HG02884 (cell line): ENCODE data around the gene MEIOB.
"Not testable (repeated sequence)": the region's sequence is repeated elsewhere in the genome, so short reads cannot be mapped to it uniquely, and the experiment has no call there.

Experiments
- ATAC-seq: cut with Tn5 transposase; IDR thresholded peaks from one replicate; pipeline ENCODE4 v1.9.1; 2021; ENCODE audit warnings: mild to moderate bottlenecking, moderate library complexity; ENCODE audit not compliant: unreplicated experiment

Gene MEIOB

DNA sequence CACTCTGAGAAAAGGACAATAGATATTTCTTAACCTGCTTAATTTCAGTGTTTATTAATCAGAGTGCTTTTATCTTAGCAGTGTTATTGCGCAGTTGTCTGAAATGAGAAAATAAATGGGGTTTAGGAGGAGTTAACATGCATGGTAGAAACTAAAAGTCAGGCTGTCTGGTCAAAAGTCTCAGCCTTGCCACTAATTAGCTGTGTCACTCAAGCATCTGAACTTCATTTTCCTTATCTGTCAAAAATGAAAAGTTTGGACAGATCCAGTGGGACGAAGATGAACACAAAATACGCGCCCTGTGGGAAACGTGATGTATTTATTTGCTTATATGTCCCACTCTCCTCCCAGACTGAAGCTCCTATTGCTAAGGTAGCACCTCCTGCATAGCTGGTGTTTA lies 6.3 kb upstream of the MEIOB start:
- ATAC-seq: no peak

- no peak for ATAC-seq
Measured at GRCh38 chr16:1877804-1878203, 5.8 kb upstream of the MEIOB start.

- ATAC-seq: no peak
Measured at GRCh38 chr16:1877089-1877488, 5.1 kb upstream of the MEIOB start.

- no peak for ATAC-seq
Measured at GRCh38 chr16:1876468-1876867, 4.5 kb upstream of the MEIOB start.

DNA sequence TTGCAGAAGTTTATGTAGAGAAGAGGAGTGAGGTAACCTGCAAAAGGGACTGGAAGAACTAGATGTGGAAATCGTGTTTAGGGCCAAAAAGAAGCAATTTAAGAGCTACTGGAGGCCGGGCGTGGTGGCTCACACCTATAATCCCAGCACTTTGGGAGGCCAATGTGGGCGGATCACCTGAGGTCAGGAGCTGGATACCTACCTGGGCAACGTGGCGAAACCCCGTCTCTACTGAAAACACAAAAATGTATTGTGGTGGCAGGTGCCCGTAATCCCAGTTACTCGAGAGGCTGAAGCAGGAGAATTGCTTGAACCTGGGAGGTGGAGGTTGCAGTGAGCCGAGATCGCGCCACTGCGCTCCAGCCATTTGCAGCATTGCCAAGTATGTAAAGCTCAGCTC lies 4.1 kb upstream of the MEIOB start:
- not testable (repeated sequence) for ATAC-seq

GRCh38 chr16:1874854-1875253 lies 2.9 kb upstream of the MEIOB start:
- ATAC-seq: no peak

GRCh38 chr16:1870365-1871082 lies 1.4 kb downstream of the MEIOB start:
- ATAC-seq: no peak

DNA sequence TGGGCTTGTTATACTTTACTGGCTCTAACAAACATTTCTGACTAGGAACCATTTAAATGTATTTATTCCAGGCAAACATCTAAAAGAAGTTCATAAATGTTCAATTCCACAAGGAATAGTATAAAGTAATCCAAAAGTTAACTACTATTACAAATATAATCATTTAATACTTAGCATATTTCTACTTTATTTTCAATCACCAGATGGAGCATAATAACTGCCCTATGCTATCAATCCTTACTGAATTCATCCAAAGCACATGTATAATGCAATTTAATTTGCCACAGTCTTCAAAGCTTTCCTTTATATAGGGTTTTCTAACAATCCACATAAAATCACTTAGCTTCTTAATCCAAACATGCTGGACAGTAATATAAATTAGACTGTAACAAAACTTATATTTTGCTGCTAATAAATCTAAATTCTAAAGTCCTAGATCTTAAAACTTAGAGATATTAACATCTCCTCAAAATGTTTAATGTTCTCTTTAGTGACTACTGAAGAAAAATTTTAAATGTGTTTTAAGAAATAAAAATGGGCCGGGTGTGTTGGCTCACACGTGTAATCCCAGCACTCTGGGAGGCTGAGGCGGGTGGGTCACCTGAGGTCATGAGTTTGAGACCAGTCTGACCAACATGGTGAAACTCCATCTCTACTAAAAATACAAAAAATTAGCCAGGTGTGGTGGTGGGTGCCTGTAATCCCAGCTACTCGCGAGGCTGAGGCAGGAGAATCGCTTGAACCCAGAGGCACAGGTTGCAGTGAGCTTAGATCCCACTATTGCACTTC lies 5.9 kb downstream of the MEIOB start:
- ATAC-seq: no peak

GRCh38 chr16:1863681-1864460 lies 8.1 kb downstream of the MEIOB start:
- no peak for ATAC-seq

DNA sequence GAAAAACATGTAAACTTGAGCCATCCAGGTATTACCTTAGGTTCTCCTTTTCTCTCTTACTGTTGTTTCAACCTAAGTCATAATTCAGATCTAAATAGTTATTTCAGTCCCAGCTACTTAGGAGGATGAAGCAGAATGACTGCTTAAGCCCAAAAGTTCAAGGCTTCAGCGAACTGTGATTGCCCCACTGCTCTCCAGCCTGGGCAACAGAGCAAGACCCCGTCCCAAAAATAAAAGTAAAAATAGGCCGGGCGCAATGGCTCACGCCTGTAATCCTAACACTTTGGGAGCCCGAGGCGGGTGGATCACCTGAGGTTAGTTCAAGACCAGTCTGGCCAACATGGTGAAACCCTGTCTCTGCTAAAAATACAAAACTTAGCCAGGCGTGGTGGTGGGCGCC lies 9.6 kb downstream of the MEIOB start:
- no peak for ATAC-seq

DNA sequence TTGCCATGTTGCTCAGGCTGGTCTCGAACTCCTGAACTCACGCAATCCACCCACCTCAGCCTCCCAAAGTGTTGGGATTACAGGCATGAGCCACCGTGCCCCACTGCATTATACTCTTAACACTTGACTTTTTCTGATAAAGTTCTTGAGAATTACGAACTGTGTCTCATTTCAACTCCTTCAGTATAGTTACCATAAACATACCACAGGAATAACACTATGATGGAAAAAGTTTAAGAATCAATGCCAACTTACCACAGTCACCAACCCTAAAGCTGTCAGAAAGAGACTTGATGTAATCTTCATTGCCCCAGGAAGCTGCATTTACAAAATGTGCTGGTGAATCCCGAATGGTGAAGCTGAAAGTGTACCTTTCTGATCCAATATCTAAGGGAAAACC lies 10.2 kb downstream of the MEIOB start:
- ATAC-seq: no peak

DNA sequence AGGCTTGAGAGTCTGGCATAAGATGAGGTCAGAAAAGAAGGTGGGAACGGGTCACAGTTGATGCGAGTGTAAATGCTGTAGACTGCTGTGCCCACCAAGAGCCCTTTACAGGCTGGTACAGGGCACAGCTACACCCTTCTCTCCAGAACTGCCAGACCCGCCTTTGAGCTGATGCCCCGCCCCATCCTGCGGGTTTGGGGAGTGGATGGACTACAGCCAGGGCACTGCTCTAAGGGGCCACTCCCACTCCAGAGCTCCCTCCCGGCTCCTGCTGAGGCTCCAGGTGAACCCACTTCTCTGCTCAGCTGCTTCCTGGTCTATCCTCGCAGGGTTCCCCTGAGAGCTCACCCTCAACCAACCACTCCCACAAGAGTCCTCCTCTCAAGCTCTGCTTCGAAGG lies 12.3 kb downstream of the MEIOB start:
- no peak for ATAC-seq

DNA sequence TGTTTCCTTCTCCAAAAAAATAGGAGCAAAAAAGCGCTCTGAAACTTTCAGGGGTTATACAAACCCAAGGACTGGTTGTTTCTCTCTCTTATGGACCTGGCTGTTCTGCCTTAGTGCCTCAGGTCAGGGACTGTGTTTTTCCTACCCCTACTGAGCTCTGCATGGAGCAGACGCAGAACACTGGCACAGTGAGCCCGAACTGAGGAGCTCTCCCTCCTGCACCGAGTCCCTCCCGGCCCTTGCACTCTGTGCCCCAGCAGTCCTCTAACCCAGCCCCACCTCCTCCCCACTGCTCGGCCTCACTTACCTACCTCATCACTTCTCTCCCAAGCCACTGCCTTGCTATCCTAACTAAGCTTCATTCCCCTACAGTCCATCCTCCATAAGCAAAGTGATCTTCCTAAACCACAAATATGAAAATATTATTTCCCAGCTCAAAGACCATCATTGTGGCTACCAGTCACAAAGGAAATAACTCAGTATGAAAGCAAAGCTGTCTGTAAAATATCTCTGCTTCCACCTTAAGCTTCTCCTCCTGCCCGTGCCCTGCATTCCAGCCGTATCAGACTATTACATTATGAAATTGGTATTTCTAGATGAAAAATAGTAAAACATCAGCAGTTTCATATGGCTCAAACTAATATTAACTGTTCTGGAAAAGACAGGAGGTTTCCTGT lies 13.6 kb downstream of the MEIOB start:
- no peak for ATAC-seq

DNA sequence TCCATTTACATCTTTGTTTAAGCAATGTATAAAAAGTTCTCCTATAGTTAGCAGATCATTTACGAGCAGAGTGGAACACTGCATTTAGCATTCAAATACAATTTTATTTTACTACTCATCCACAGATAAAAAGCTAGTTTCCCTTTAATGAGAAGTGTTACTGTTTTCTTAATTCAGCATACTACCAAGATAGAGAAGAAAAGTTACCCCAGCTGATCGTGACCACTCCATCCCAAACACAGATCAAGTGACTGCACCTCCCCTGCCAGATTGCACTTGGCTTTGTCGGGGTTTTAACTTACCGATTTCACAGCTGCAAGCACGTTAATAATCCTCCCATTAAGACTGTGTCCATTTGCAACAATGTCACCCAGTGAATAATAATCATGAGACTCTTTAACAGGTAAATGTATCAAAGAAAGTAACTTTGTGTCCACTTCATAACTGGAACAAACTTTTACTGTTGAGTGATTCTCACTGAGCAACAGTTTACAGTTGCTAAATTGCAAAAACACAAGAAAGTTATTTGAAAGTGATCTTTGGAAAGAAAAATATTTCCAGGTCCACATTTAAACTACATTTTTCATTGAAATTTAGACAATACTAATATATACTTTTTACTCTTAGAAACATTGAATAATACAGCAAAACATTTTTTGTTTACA lies 14.4 kb downstream of the MEIOB start:
- no peak for ATAC-seq

- ATAC-seq: no peak
Measured at GRCh38 chr16:1851793-1852192, 20.2 kb downstream of the MEIOB start.

DNA sequence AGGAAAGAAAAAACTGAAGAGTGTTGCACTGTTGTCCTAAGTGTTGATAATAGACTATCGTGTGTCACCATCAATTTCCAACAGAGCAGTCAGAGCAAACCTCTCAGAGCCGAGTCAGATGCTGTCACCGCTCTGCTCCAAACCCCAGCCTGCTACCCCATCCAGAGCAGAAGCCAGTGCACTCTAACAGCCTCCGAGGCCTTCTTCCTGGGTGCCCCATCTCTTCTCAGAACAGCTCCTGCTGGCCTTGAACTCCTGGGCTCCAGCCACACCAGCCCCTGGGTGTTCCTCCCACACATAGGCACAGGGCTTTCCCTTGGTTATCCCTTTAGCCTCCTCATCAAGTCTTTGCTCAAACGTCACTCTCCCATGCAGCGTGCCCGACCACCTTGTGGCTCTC lies 21.0 kb downstream of the MEIOB start:
- no peak for ATAC-seq

DNA sequence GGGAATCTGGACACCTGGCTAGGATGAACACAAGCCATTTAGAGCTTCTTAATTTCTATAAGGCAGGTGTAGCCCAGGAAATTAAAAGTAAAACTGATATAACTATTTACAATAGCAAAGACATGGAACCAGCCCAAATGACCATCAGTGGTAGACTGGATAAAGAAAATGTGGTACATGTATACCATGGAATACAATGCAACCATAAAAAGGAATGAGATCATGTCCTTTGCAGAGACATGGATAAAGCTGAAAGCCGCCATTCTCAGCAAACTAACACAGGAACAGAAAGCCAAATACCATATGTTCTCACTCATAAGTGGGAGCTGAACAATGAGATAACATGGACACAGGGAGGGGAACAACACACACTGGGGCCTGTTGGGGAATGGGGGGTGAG lies 25.5 kb downstream of the MEIOB start:
- ATAC-seq: no peak

DNA sequence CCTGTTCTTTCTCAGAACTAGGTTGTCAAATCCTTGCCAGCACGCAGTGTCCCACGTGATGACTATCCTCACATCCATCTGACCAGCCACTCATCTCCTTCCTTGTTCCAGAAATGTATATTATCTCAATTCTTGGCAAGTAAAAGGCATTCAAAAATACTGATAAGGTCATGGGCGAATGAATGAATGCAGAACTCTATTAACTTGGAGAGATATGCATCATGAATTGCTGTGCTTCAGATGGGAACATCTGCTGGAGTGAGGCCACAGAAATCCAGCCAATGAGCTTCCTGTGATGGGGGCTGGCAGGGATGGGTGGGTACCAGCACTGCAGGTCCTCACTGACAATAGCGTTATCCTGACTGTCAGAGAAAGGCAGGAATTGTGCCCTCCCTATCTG lies 26.0 kb downstream of the MEIOB start:
- no peak for ATAC-seq

GRCh38 chr16:1839554-1839953 lies 32.4 kb downstream of the MEIOB start:
- ATAC-seq: no peak

GRCh38 chr16:1834096-1834495 lies 37.9 kb downstream of the MEIOB start:
- no peak for ATAC-seq
